Pancreas (tissue), 10 donors: Measurements from ENCODE around the gene PWWP2B. TPM values are rescaled to one million over a fixed set of nuclear protein-coding genes. Genes with fewer than 3 reads are reported as not detected.

ENCODE experiments used
- ATAC-seq, 4 donors: fragments of 200-7000 bp; cut with Tn5 transposase; one replicate each; pipeline versions ENCODE4 v1.8.0 to v1.9.1; 2020; ENCODE audit warnings: mild to moderate bottlenecking in 4 of 4, moderate library complexity in 4 of 4
- DNase-seq, 6 donors: peaks; one replicate each; pipeline ENCODE4 v3.0.0-alpha.2; 2020
- FAIRE-seq: peaks from 2 replicates; lab custom pipeline; 2012; peaks lifted over from hg19 to GRCh38; lab: Jason Lieb, UNC
- H3K27ac ChIP-seq, 4 donors: fragments of 200-600 bp; sonication (generic); 1 replicate in 3 of 4; 2 replicates in 1 of 4; pipeline versions ENCODE4 v1.5.0 to v1.8.0; 2020
- H3K27me3 ChIP-seq, 4 donors: fragments of 200-600 bp; one replicate each; pipeline ENCODE4 v1.8.0; 2021
- H3K36me3 ChIP-seq, 3 donors: fragments of 200-600 bp; sonication (generic) in 1 of 3; one replicate each; pipeline versions ENCODE4 v1.5.0 to v1.8.0; 2020 to 2021
- H3K4me1 ChIP-seq, 3 donors: fragments of 200-600 bp; one replicate each; pipeline ENCODE4 v1.8.0; 2021
- H3K4me3 ChIP-seq, 4 donors: fragments of 200-600 bp; sonication (generic) in 2 of 4; one replicate each; pipeline versions ENCODE4 v1.5.0 to v1.8.0; 2020 to 2021
- H3K9me3 ChIP-seq, 4 donors: fragments of 200-600 bp; one replicate each; pipeline ENCODE4 v1.8.0; 2021
- WGBS, 2 donors: extraction: QIAGEN DNeasy Blood & Tissue Kit; methylation state at CpG; one replicate each; pipeline ENCODE4 v1.1.7; 2013; 5-methylcytosine and 5-hydroxymethylcytosine counted together
- intact Hi-C, 3 donors: fragments of 100-400 bp; cut with DNase I; formaldehyde crosslinking; loops; one replicate each; pipeline versions ENCODE4 v1.11.1 to v1.14.2; 2022
- polyA plus RNA-seq, 2 donors: library from polyadenylated mRNA; stranded (reverse); fragments of 200-250 nt; gene quantifications; one replicate each; pipeline ENCODE4 v1.2.3, GENCODE V29; 2013
- total RNA-seq, 6 donors: library from RNA; stranded (reverse); fragmentation: NEBNext Ultra II Directional in 4 of 6; extraction: Animal tissue kit (Norgen Biotek cat#: 25700) in 4 of 6; gene quantifications; one replicate each; pipeline versions ENCODE4 v1.2.1 to v1.2.4, GENCODE V29; 2021 to 2023
- TF ChIP-seq, protein P1 (sequence below), 4 donors: fragments of 200-600 bp; sonication (generic) in 3 of 4; IDR thresholded peaks; one replicate each; pipeline versions ENCODE4 v1.5.0 to v1.8.0; 2021; ENCODE audit warnings: antibody characterized with exemption in 4 of 4
- donor health status: healthy with polysubstance abuse.
- donor health status: DM: no; HTN: no; CAD: no; lungs with moderate emphysema.
- donor health status: DM: no; HTN: no; CAD: no.
- donor health status: control.
- donor health status: control.
- donor health status: Bipolar disorder and iron deficiency.
- donor health status: DM: yes; HTN: yes; CAD: no.
- donor health status: DM: no; HTN: no; CAD: no.
- donor health status: DM: no; HTN: no; CAD: no.
- donor health status: DM: yes; HTN: yes; CAD: no.

The PWWP2B gene
- total and polyA plus RNA-seq, 8 donors: 17.8 to 44.1 (median 25.2) TPM

DNA sequence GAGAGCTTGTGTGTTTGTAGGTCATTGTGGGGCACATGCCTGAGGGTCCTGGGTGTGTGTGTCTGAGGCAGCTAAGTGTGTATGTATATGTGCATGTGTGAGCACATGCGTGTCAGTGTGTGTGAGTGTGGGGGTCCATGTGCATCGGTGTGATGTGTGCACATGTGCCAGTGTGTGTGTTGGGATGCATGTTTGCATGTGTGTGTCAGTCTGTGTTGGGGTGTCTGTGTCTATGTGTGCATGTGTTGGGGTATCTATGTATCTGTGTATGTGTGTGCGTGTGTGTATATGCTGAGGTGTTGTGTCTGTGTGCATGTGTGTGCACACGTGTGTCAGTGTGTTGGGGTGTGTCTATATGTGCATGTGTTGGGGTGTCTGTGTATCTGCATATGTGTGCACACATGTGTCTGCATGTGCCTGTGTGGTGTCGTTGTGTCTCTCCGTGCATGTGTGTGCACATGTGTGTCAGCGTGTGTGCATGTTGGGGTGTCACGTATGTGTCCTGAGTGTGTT is 33.3 kb downstream of the PWWP2B start:
- DNase-seq (no peak), ATAC-seq (no peak), FAIRE-seq (no peak)
- Histone ChIP-seq H3K27me3 (no peaks in the 10 kb centered on the region), H3K9me3 (no peaks in the 10 kb centered on the region), H3K27ac (no peak overlapping the region), H3K4me1 (peaks cover 0 to 3% (median 0%) of the 10 kb centered on the region in 3 donors), H3K36me3 (no peaks in the 10 kb centered on the region), H3K4me3 (no peak overlapping the region)
- TF ChIP-seq, protein P1, sequence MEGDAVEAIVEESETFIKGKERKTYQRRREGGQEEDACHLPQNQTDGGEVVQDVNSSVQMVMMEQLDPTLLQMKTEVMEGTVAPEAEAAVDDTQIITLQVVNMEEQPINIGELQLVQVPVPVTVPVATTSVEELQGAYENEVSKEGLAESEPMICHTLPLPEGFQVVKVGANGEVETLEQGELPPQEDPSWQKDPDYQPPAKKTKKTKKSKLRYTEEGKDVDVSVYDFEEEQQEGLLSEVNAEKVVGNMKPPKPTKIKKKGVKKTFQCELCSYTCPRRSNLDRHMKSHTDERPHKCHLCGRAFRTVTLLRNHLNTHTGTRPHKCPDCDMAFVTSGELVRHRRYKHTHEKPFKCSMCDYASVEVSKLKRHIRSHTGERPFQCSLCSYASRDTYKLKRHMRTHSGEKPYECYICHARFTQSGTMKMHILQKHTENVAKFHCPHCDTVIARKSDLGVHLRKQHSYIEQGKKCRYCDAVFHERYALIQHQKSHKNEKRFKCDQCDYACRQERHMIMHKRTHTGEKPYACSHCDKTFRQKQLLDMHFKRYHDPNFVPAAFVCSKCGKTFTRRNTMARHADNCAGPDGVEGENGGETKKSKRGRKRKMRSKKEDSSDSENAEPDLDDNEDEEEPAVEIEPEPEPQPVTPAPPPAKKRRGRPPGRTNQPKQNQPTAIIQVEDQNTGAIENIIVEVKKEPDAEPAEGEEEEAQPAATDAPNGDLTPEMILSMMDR (IDR thresholded peaks at IDR 0.05): no peak
- intact Hi-C loops: no loop called here
- WGBS, 2 donors: 78 to 85% methylated on average over 8 of the region's 8 CpGs

GRCh38 chr10:132430861-132431271 is 33.9 kb downstream of the PWWP2B start:
- peaks cover 0 to 3% (median 0%) of the 10 kb centered on the region in 3 donors for H3K4me1 ChIP-seq
- WGBS, 2 donors: 91 to 95% methylated on average over 8 of the region's 8 CpGs
- no peak for ATAC-seq
- TF ChIP-seq, protein P1 (IDR thresholded peaks at IDR 0.05): no peak
- no peaks in the 10 kb centered on the region for H3K27me3 ChIP-seq
- no peaks in the 10 kb centered on the region for H3K36me3 ChIP-seq
- no peak overlapping the region for H3K27ac ChIP-seq
- DNase-seq: peak in 2 of 6 donors; percentile 25 to 69
- intact Hi-C loops: no loop called here
- no peaks in the 10 kb centered on the region for H3K9me3 ChIP-seq
- FAIRE-seq: no peak
- H3K4me3 ChIP-seq: no peak overlapping the region

- Histone ChIP-seq H3K27me3 (no peaks in the 10 kb centered on the region), H3K27ac (no peak overlapping the region), H3K36me3 (no peaks in the 10 kb centered on the region), H3K4me1 (peaks cover 0 to 3% (median 0%) of the 10 kb centered on the region in 3 donors), H3K4me3 (no peak overlapping the region), H3K9me3 (no peaks in the 10 kb centered on the region)
- TF ChIP-seq, protein P1 (IDR thresholded peaks at IDR 0.05): no peak
- intact Hi-C loops: no loop called here
- no peak for FAIRE-seq
- WGBS, 2 donors: 90 to 93% methylated on average over 12 of the region's 12 CpGs
- no peak for DNase-seq
- no peak for ATAC-seq
Measured at GRCh38 chr10:132431537-132432175, 34.7 kb downstream of the PWWP2B start.

- Histone ChIP-seq H3K4me1 (peaks cover 0 to 3% (median 0%) of the 10 kb centered on the region in 3 donors), H3K36me3 (no peaks in the 10 kb centered on the region), H3K27ac (no peak overlapping the region), H3K27me3 (no peaks in the 10 kb centered on the region), H3K9me3 (no peaks in the 10 kb centered on the region), H3K4me3 (no peak overlapping the region)
- WGBS, 2 donors: 91 to 95% methylated on average over 11 to 12 of the region's 12 CpGs
- DNase-seq (peak in 2 of 6 donors; percentile 32 to 76), FAIRE-seq (no peak), ATAC-seq (no peak)
- TF ChIP-seq, protein P1 (IDR thresholded peaks at IDR 0.05): no peak
- intact Hi-C loops: no loop called here
Measured at GRCh38 chr10:132432176-132432540, 35.2 kb downstream of the PWWP2B start.
